CD4-positive, alpha-beta T cell treated with Interleukin-12 subunit alpha and Interleukin-12 subunit beta, for 1 hour (primary cell): Measurements from ENCODE around the gene TCL1A.
"Not testable (repeated sequence)": the region's sequence is repeated elsewhere in the genome, so short reads cannot be mapped to it uniquely, and the experiment has no call there.

ENCODE experiments used
- DNase-seq: peaks from one replicate; pipeline ENCODE4 v3.0.0-alpha.2; 2020

Gene TCL1A

GRCh38 chr14:95713596-95714371 lies at the start of gene TCL1A:
TCL1A (minus strand) TSS chr14:95714125; CDS start chr14:95714066, 59 bp downstream.
- DNase-seq: no peak

- DNase-seq: not testable (repeated sequence)
Observed at GRCh38 chr14:95763032-95763431, 49.1 kb upstream of the TCL1A start.

GRCh38 chr14:95761436-95761835 lies 47.5 kb upstream of the TCL1A start:
- DNase-seq: no peak

- DNase-seq: no peak
Observed at GRCh38 chr14:95760596-95760995, 46.7 kb upstream of the TCL1A start.

GRCh38 chr14:95759941-95760340 lies 46.0 kb upstream of the TCL1A start:
- no peak for DNase-seq

- no peak for DNase-seq
Observed at GRCh38 chr14:95758331-95758730, 44.4 kb upstream of the TCL1A start.

- DNase-seq: no peak
Observed at GRCh38 chr14:95756751-95757150, 42.8 kb upstream of the TCL1A start.

GRCh38 chr14:95756127-95756526 lies 42.2 kb upstream of the TCL1A start:
- no peak for DNase-seq

- DNase-seq: no peak
Observed at GRCh38 chr14:95741781-95742180, 27.9 kb upstream of the TCL1A start.

- no peak for DNase-seq
Observed at GRCh38 chr14:95741038-95741490, 27.1 kb upstream of the TCL1A start.

- DNase-seq: no peak
Observed at GRCh38 chr14:95739356-95739755, 25.4 kb upstream of the TCL1A start.

- DNase-seq: no peak
Observed at GRCh38 chr14:95733212-95733611, 19.3 kb upstream of the TCL1A start.

- DNase-seq: no peak
Observed at GRCh38 chr14:95730126-95730525, 16.2 kb upstream of the TCL1A start.

GRCh38 chr14:95729402-95730028 lies 15.6 kb upstream of the TCL1A start:
- not testable (repeated sequence) for DNase-seq

- no peak for DNase-seq
Observed at GRCh38 chr14:95727056-95727700, 13.3 kb upstream of the TCL1A start.

- DNase-seq: no peak
Observed at GRCh38 chr14:95725685-95726336, 11.9 kb upstream of the TCL1A start.

GRCh38 chr14:95722525-95723190 lies 8.7 kb upstream of the TCL1A start:
- no peak for DNase-seq

- no peak for DNase-seq
Observed at GRCh38 chr14:95712398-95712797, 1.5 kb downstream of the TCL1A start.

GRCh38 chr14:95711476-95712176 lies 2.3 kb downstream of the TCL1A start:
- DNase-seq: no peak

- no peak for DNase-seq
Observed at GRCh38 chr14:95710106-95710505, 3.8 kb downstream of the TCL1A start.

GRCh38 chr14:95707327-95707726 lies 6.6 kb downstream of the TCL1A start:
- no peak for DNase-seq

- DNase-seq: no peak
Observed at GRCh38 chr14:95705518-95705917, 8.4 kb downstream of the TCL1A start.
